Neural cell (in vitro differentiated cells): ENCODE measurements around the gene TSPAN4. TPM values are rescaled to one million over a fixed set of nuclear protein-coding genes. Genes with fewer than 3 reads are reported as not detected.

Source experiments
- H2AFZ ChIP-seq: fragments of 200-600, 300-800 bp; sonication (generic), shearing (Covaris generic); 2 replicates; pipeline ENCODE4 v1.6.0; 2014; ENCODE audit warnings: low read depth, mild to moderate bottlenecking, antibody characterized with exemption, low read length, moderate library complexity
- H3F3A ChIP-seq: fragments of 200-600 bp; shearing (Covaris generic); 2 replicates; pipeline ENCODE4 v1.6.1; 2016; ENCODE audit warnings: mild to moderate bottlenecking, moderate library complexity, mixed read lengths, antibody characterized with exemption, low read length; ENCODE audit not compliant: insufficient read depth, poor library complexity, severe bottlenecking
- H3K27ac ChIP-seq: fragments of 200-600, 300-800 bp; sonication (generic), shearing (Covaris generic); 2 replicates; pipeline ENCODE4 v1.5.1; 2014; ENCODE audit warnings: mild to moderate bottlenecking, low read length, moderate library complexity
- H3K27me3 ChIP-seq: fragments of 300-800, 200-600 bp; sonication (generic), shearing (Covaris generic); 2 replicates; pipeline ENCODE4 v1.6.0; 2014; ENCODE audit warnings: mild to moderate bottlenecking, low read depth, low read length, moderate library complexity; ENCODE audit not compliant: insufficient read depth
- H3K36me3 ChIP-seq: fragments of 300-800, 200-600 bp; sonication (generic), shearing (Covaris generic); 2 replicates; pipeline ENCODE4 v1.5.1; 2014; ENCODE audit warnings: mild to moderate bottlenecking, antibody characterized with exemption, low read length, moderate library complexity; ENCODE audit not compliant: insufficient read depth
- H3K4me2 ChIP-seq: fragments of 300-800, 200-600 bp; sonication (generic), shearing (Covaris generic); 2 replicates; pipeline ENCODE4 v1.6.0; 2014; ENCODE audit warnings: mild to moderate bottlenecking, low read length
- H3K4me3 ChIP-seq: fragments of 300-800, 200-600 bp; sonication (generic), shearing (Covaris generic); 2 replicates; pipeline ENCODE4 v1.5.1; 2014; ENCODE audit warnings: mild to moderate bottlenecking, low read length, moderate library complexity
- H3K79me2 ChIP-seq: fragments of 200-600 bp; shearing (Covaris generic); replicated peaks from 2 replicates; pipeline ENCODE4 v1.6.0; 2014; ENCODE audit warnings: mild to moderate bottlenecking, low read length, moderate library complexity; ENCODE audit not compliant: insufficient read depth
- H3K9ac ChIP-seq: fragments of 300-800, 200-600 bp; sonication (generic), shearing (Covaris generic); 2 replicates; pipeline ENCODE4 v1.6.1; 2016; ENCODE audit warnings: mild to moderate bottlenecking, low read length, mixed read lengths
- H3K9me2 ChIP-seq: fragments of 200-600 bp; shearing (Covaris generic); 2 replicates; pipeline ENCODE4 v1.6.1; 2016; ENCODE audit warnings: mild to moderate bottlenecking, low read length, mixed read lengths; ENCODE audit not compliant: insufficient read depth
- H3K9me3 ChIP-seq: fragments of 200-600, 300-800 bp; sonication (generic), shearing (Covaris generic); 2 replicates; pipeline ENCODE4 v1.6.1; 2016; ENCODE audit warnings: mild to moderate bottlenecking, mixed run types, low read length, moderate library complexity, mixed read lengths
- H4K20me1 ChIP-seq: fragments of 200-600 bp; shearing (Covaris generic); 2 replicates; pipeline ENCODE4 v1.6.1; 2016; ENCODE audit warnings: mild to moderate bottlenecking, mixed run types; ENCODE audit not compliant: insufficient read depth
- EP300 ChIP-seq: fragments of 450-650 bp; conservative IDR thresholded peaks from 2 replicates; pipeline ENCODE4 v1.6.1; 2014; ENCODE audit warnings: antibody characterized with exemption, mild to moderate bottlenecking, moderate library complexity; ENCODE audit not compliant: poor library complexity, severe bottlenecking
- EZH2 ChIP-seq: fragments of 200-600, 300-800 bp; shearing (Covaris generic), sonication (generic); IDR thresholded peaks from 2 replicates; pipeline ENCODE4 v1.6.1; 2014; ENCODE audit warnings: antibody characterized with exemption, low read length, borderline replicate concordance, mild to moderate bottlenecking; ENCODE audit not compliant: insufficient read depth, poor library complexity, severe bottlenecking
- MXI1 ChIP-seq: fragments of 450-650 bp; conservative IDR thresholded peaks from 2 replicates; pipeline ENCODE4 v1.6.1; 2014; ENCODE audit warnings: antibody characterized with exemption, mild to moderate bottlenecking; ENCODE audit not compliant: poor library complexity, severe bottlenecking
- POLR2AphosphoS5 ChIP-seq: IDR thresholded peaks from 2 replicates; pipeline ENCODE4 v1.6.1; 2012
- RAD21 ChIP-seq: fragments of 450-650 bp; conservative IDR thresholded peaks from 2 replicates; pipeline ENCODE4 v1.6.1; 2014; ENCODE audit warnings: antibody characterized with exemption, mild to moderate bottlenecking, moderate library complexity
- SMC3 ChIP-seq: fragments of 450-650 bp; conservative IDR thresholded peaks from 2 replicates; pipeline ENCODE4 v1.6.1; 2014; ENCODE audit warnings: antibody characterized with exemption, mild to moderate bottlenecking, moderate library complexity; ENCODE audit not compliant: poor library complexity
- TAF1 ChIP-seq: IDR thresholded peaks from 2 replicates; pipeline ENCODE4 v1.6.1; 2012; ENCODE audit warnings: low read depth
- polyA plus RNA-seq: library from polyadenylated mRNA; depleted of rRNA; stranded (reverse); fragments of >200 nt; gene quantifications from 2 replicates; pipeline ENCODE4 v1.2.3, GENCODE V29; 2014
- TF ChIP-seq, protein P1 (sequence below): fragments of 450-650 bp; IDR thresholded peaks from 2 replicates; pipeline ENCODE4 v1.5.1; 2014; ENCODE audit warnings: antibody characterized with exemption, mild to moderate bottlenecking, moderate library complexity; ENCODE audit not compliant: poor library complexity, severe bottlenecking
- TF ChIP-seq, protein P2 (sequence below): IDR thresholded peaks from 2 replicates; pipeline ENCODE4 v1.6.1; 2012; ENCODE audit warnings: borderline replicate concordance

The TSPAN4 gene
- polyA plus RNA-seq, 1 donor from 2014 or later = 68.1 TPM

DNA sequence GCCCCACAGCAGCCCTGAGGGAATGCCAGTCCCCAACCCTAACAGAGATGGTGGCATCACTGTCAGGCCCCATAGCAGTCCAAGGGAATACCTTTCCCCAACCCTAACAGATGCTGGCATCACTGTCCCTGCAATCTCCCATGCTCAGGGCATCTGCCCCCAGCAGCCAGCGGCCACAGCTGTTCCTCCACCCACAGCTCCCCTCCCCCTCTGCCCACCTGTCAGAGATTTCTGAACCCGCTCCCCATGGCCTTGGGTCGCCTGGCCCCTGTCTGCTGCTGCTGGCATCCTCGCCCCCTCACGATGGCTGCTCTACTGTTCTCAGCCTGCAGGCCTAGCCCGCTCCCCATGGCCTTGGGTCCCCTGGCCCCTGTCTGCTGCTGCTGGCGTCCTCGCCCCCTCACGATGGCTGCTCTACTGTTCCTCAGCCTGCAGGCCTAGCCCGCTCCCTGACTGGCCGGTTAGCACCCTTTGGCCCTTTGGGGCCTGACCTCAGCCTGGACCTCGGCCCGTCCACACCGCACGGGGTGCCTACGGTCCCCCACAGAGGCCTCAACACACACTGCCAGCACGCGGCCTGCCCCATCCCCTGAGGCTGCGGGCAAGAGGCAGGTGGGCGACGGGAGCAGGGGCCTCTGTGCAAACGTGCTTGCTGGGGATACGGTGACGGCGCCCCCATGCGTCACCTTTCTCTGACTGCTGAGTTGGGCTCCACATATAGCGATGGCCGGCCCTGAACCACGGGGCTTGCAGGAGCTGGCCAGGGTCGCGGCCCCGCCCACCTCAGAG is 47.2 kb downstream of the TSPAN4 start:
- peak overlapping the region; percentile 56 for H3K4me3 ChIP-seq
- H3K27ac ChIP-seq = peak overlapping the region; percentile 99
- H3K36me3 ChIP-seq = no peaks in the 10 kb centered on the region
- H3K9me3 ChIP-seq = no peaks in the 10 kb centered on the region
- H4K20me1 ChIP-seq = no peaks in the 10 kb centered on the region
- no peaks in the 10 kb centered on the region for H3K79me2 ChIP-seq
- H3K9me2 ChIP-seq = no peaks in the 10 kb centered on the region
- H3K9ac ChIP-seq = peak overlapping the region; percentile 79
- TF ChIP-seq SMC3 (no peak), RAD21 (no peak), TAF1 (no peak), EP300 (no peak), MXI1 (no peak), POLR2AphosphoS5 (no peak), EZH2 (no peak)
- TF ChIP-seq, protein P1, sequence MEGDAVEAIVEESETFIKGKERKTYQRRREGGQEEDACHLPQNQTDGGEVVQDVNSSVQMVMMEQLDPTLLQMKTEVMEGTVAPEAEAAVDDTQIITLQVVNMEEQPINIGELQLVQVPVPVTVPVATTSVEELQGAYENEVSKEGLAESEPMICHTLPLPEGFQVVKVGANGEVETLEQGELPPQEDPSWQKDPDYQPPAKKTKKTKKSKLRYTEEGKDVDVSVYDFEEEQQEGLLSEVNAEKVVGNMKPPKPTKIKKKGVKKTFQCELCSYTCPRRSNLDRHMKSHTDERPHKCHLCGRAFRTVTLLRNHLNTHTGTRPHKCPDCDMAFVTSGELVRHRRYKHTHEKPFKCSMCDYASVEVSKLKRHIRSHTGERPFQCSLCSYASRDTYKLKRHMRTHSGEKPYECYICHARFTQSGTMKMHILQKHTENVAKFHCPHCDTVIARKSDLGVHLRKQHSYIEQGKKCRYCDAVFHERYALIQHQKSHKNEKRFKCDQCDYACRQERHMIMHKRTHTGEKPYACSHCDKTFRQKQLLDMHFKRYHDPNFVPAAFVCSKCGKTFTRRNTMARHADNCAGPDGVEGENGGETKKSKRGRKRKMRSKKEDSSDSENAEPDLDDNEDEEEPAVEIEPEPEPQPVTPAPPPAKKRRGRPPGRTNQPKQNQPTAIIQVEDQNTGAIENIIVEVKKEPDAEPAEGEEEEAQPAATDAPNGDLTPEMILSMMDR = no peak
- TF ChIP-seq, protein P2, sequence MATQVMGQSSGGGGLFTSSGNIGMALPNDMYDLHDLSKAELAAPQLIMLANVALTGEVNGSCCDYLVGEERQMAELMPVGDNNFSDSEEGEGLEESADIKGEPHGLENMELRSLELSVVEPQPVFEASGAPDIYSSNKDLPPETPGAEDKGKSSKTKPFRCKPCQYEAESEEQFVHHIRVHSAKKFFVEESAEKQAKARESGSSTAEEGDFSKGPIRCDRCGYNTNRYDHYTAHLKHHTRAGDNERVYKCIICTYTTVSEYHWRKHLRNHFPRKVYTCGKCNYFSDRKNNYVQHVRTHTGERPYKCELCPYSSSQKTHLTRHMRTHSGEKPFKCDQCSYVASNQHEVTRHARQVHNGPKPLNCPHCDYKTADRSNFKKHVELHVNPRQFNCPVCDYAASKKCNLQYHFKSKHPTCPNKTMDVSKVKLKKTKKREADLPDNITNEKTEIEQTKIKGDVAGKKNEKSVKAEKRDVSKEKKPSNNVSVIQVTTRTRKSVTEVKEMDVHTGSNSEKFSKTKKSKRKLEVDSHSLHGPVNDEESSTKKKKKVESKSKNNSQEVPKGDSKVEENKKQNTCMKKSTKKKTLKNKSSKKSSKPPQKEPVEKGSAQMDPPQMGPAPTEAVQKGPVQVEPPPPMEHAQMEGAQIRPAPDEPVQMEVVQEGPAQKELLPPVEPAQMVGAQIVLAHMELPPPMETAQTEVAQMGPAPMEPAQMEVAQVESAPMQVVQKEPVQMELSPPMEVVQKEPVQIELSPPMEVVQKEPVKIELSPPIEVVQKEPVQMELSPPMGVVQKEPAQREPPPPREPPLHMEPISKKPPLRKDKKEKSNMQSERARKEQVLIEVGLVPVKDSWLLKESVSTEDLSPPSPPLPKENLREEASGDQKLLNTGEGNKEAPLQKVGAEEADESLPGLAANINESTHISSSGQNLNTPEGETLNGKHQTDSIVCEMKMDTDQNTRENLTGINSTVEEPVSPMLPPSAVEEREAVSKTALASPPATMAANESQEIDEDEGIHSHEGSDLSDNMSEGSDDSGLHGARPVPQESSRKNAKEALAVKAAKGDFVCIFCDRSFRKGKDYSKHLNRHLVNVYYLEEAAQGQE = no peak
- H3K4me2 ChIP-seq = peak overlapping the region; percentile 78
- H3F3A ChIP-seq = no peaks in the 10 kb centered on the region
- no peaks in the 10 kb centered on the region for H3K27me3 ChIP-seq
- H2AFZ ChIP-seq = no peak overlapping the region

DNA sequence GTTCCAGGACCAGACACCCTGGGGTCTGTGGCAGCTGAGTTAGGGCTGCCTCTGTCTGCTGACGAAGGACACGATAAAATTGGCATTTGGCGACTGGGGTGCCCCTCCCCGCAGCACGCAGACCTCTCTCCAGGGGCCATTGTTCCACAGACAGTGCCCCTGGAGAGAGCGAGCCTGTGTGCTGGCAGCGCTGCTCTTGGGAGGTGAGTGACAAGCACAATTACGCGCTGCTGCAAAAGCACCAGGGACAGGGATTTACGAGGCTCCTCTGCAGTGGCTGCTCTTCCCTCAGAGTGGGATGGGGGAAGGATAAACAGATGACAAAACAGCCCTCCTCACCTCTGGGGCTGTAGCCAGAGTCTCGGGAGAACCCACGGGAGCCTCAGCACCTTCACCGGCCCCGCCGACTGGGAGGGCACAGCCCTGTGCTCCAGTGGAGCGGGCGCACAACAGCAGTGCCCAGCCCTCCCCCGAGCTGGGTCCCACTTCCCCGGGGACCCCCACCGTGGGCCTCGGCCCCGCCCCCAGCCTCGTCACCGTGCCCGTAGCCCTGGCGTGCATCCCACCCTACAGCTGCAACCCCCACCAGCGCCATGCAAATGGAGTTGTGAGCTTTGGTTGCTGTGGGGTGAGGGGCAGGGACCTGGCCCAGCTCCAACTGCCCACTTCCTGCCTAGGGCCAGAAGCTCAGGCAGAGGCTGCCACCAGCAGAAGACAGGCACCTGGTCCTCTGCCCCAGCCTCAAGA is 48.3 kb downstream of the TSPAN4 start:
- no peaks in the 10 kb centered on the region for H3K27me3 ChIP-seq
- H3K27ac ChIP-seq = peak overlapping the region; percentile 99
- H4K20me1 ChIP-seq = no peaks in the 10 kb centered on the region
- H3K4me2 ChIP-seq = peak overlapping the region; percentile 78
- TF ChIP-seq TAF1 (no peak), SMC3 (peak; percentile 64), POLR2AphosphoS5 (peak; percentile 82), EZH2 (no peak), MXI1 (no peak), EP300 (peak; percentile 85), RAD21 (peak; percentile 39)
- TF ChIP-seq, protein P1 = no peak
- TF ChIP-seq, protein P2 = peak; percentile 64
- no peaks in the 10 kb centered on the region for H3K9me3 ChIP-seq
- peak overlapping the region; percentile 79 for H3K9ac ChIP-seq
- peak overlapping the region; percentile 56 for H3K4me3 ChIP-seq
- H3F3A ChIP-seq = no peaks in the 10 kb centered on the region
- H3K9me2 ChIP-seq = no peaks in the 10 kb centered on the region
- no peak overlapping the region for H2AFZ ChIP-seq
- H3K79me2 ChIP-seq = no peaks in the 10 kb centered on the region
- H3K36me3 ChIP-seq = no peaks in the 10 kb centered on the region
